K562 (cell line): ENCODE measurements around the gene TNFRSF18. TPM values are rescaled to one million over a fixed set of nuclear protein-coding genes. Genes with fewer than 3 reads are reported as not detected.

Experiments
- ATAC-seq: fragments of 200-7000 bp; cut with Tn5 transposase; 3 replicates; pipeline ENCODE4 v1.9.1; 2020; ENCODE audit warnings: moderate library complexity
- BruUV-seq: library from RNA; stranded (reverse); fragments of 400-500 nt; replicated peaks from 2 replicates; lab custom pipeline; 2021; lab: Mats Ljungman, UMichigan
- CTCF ChIA-PET: fragments of 300-600 bp; formaldehyde crosslinking; extraction: SDS; loops from one replicate; lab custom pipeline; 2021; ENCODE audit warnings: low intra/inter-chr PET ratio; lab: Yijun Ruan, JAX
- POLR2A ChIA-PET: fragments of 300-600, 350-650 bp; sonication (Branson Sonifier 250); formaldehyde crosslinking; extraction: SDS; loops from one replicate; lab custom pipeline; 2021; ENCODE audit warnings: antibody characterized with exemption, inconsistent platforms; lab: Yijun Ruan, JAX
- DNase-seq, 4 experiments: peaks; one replicate each; pipeline versions ENCODE4 v3.0.0 to v3.0.0-alpha.2; 2011 to 2018; ENCODE audit warnings: low spot score in 3 of 4, mixed read lengths in 3 of 4; ENCODE audit errors: extremely low read depth in 1 of 4
- FAIRE-seq: peaks from 2 replicates; lab custom pipeline; 2011; peaks lifted over from hg19 to GRCh38; lab: Jason Lieb, UNC
- H2AFZ ChIP-seq: 2 replicates; pipeline ENCODE4 v1.6.0; 2011; ENCODE audit warnings: low read depth, low read length, control low read depth, inconsistent platforms
- H3K27ac ChIP-seq: fragments of 200-600 bp; 3 replicates; pipeline ENCODE4 v1.8.0; 2011; ENCODE audit warnings: low read depth, mild to moderate bottlenecking, control low read depth, inconsistent platforms, low read length, moderate library complexity, mixed read lengths; ENCODE audit errors: extremely low read depth
- H3K27me3 ChIP-seq, 2 experiments: fragments of 300-600 bp in 1 of 2; 2 replicates in 1 of 2; 3 replicates in 1 of 2; pipeline versions ENCODE4 v1.6.0 to v1.8.0; 2011; ENCODE audit warnings: inconsistent platforms in 2 of 2, low read length in 2 of 2, mild to moderate bottlenecking in 1 of 2, mixed read lengths in 1 of 2, moderate library complexity in 1 of 2; ENCODE audit not compliant: control insufficient read depth in 2 of 2, insufficient read depth in 2 of 2
- H3K36me3 ChIP-seq: fragments of 300-600 bp; 3 replicates; pipeline ENCODE4 v1.8.0; 2011; ENCODE audit warnings: mild to moderate bottlenecking, low read length, inconsistent platforms; ENCODE audit not compliant: control insufficient read depth, insufficient read depth
- H3K4me1 ChIP-seq, 2 experiments: fragments of 200-600 bp in 1 of 2; replicated peaks in 1 of 2; 2 replicates in 1 of 2; 3 replicates in 1 of 2; pipeline versions ENCODE4 v1.5.1 to v1.8.0; 2011; ENCODE audit warnings: inconsistent platforms in 2 of 2, low read length in 2 of 2, mild to moderate bottlenecking in 1 of 2, mixed read lengths in 1 of 2, moderate library complexity in 1 of 2; ENCODE audit not compliant: control insufficient read depth in 2 of 2, insufficient read depth in 2 of 2
- H3K4me2 ChIP-seq: 2 replicates; pipeline ENCODE4 v1.6.1; 2011; ENCODE audit warnings: low read length, control low read depth, inconsistent platforms, mixed read lengths; ENCODE audit not compliant: insufficient read depth
- H3K4me3 ChIP-seq: fragments of 200-600 bp; sonication (generic), shearing (Covaris generic); 2 replicates; pipeline ENCODE4 v1.5.1; 2016; ENCODE audit warnings: control low read depth, inconsistent platforms
- H3K79me2 ChIP-seq: fragments of 200-600 bp; 3 replicates; pipeline ENCODE4 v1.8.0; 2011; ENCODE audit warnings: low read length, inconsistent platforms; ENCODE audit not compliant: control insufficient read depth, insufficient read depth
- H3K9ac ChIP-seq, 2 experiments: 2 replicates each; pipeline versions ENCODE4 v1.6.0 to v1.6.1; 2011; ENCODE audit warnings: low read depth in 2 of 2, low read length in 2 of 2, control low read depth in 1 of 2, inconsistent platforms in 1 of 2, mild to moderate bottlenecking in 1 of 2, mixed read lengths in 1 of 2; ENCODE audit not compliant: insufficient read depth in 1 of 2
- H3K9me1 ChIP-seq: one replicate; pipeline ENCODE4 v1.6.0; 2011; ENCODE audit warnings: inconsistent platforms, mild to moderate bottlenecking, low read length, moderate library complexity; ENCODE audit not compliant: control insufficient read depth, insufficient read depth
- H3K9me3 ChIP-seq: replicated peaks from 2 replicates; pipeline ENCODE4 v1.5.1; 2011; ENCODE audit warnings: low read depth, low read length, inconsistent platforms; ENCODE audit not compliant: control insufficient read depth, insufficient read depth
- H4K20me1 ChIP-seq: replicated peaks from 2 replicates; pipeline ENCODE4 v1.6.1; 2011; ENCODE audit warnings: low read length, inconsistent platforms, mixed read lengths; ENCODE audit not compliant: control insufficient read depth, insufficient read depth
- ARID1B ChIP-seq: fragments of 450-650 bp; IDR thresholded peaks from 2 replicates; pipeline ENCODE4 v1.6.1; 2016; ENCODE audit warnings: antibody characterized with exemption, mild to moderate bottlenecking, inconsistent platforms
- BRCA1 ChIP-seq, 2 experiments: fragments of 450-650 bp in 1 of 2; sonication (generic) in 1 of 2; formaldehyde crosslinking in 1 of 2; IDR thresholded peaks; 2 replicates each; pipeline versions ENCODE4 v1.5.0 to v1.6.1; 2017 to 2020; ENCODE audit warnings: mild to moderate bottlenecking in 1 of 2, missing genetic modification reagents in 1 of 2
- BRD4 ChIP-seq: fragments of 200-600 bp; sonication (generic); IDR thresholded peaks from 2 replicates; pipeline ENCODE4 v1.6.1; 2017; ENCODE audit warnings: inconsistent platforms
- JUNB ChIP-seq: fragments of 450-650 bp; formaldehyde crosslinking; conservative IDR thresholded peaks from 2 replicates; pipeline ENCODE4 v1.4.0; 2020; ENCODE audit warnings: mild to moderate bottlenecking
- MAFF ChIP-seq: IDR thresholded peaks from 2 replicates; pipeline ENCODE4 v1.6.1; 2012; ENCODE audit warnings: low read length, improper control_type of control experiment
- MAX ChIP-seq: sonication (generic); formaldehyde crosslinking; IDR thresholded peaks from 2 replicates; pipeline ENCODE4 v1.9.0; 2022; ENCODE audit warnings: mild to moderate bottlenecking, missing genetic modification reagents
- NCOA4 ChIP-seq: fragments of 450-650 bp; IDR thresholded peaks from 2 replicates; pipeline ENCODE4 v1.6.1; 2018; ENCODE audit warnings: mild to moderate bottlenecking; ENCODE audit not compliant: partially characterized antibody
- NFYB ChIP-seq: IDR thresholded peaks from 2 replicates; pipeline ENCODE4 v1.6.1; 2011; ENCODE audit warnings: mild to moderate bottlenecking, moderate library complexity; ENCODE audit not compliant: insufficient read length; ENCODE audit errors: extremely low read depth
- POLR2G ChIP-seq: fragments of 200-400 bp; formaldehyde crosslinking; IDR thresholded peaks from 2 replicates; pipeline ENCODE4 v1.6.1; 2017; ENCODE audit warnings: low read depth, mild to moderate bottlenecking, antibody characterized with exemption, low read length, moderate library complexity
- RBFOX2 ChIP-seq: fragments of 200-400 bp; formaldehyde crosslinking; IDR thresholded peaks from 2 replicates; pipeline ENCODE4 v1.6.1; 2017; ENCODE audit warnings: low read depth, mild to moderate bottlenecking, low read length, moderate library complexity
- RHOXF2B ChIP-seq: fragments of 250-450 bp; sonication (Bioruptor Pico); conservative IDR thresholded peaks from 2 replicates; pipeline ENCODE4 v1.5.1; 2021
- SFPQ ChIP-seq: fragments of 200-400 bp; formaldehyde crosslinking; IDR thresholded peaks from 2 replicates; pipeline ENCODE4 v1.6.1; 2017; ENCODE audit warnings: mild to moderate bottlenecking, low read depth, low read length, moderate library complexity
- SNAPC5 ChIP-seq: fragments of 250-450 bp; sonication (Bioruptor Pico); IDR thresholded peaks from 2 replicates; pipeline ENCODE4 v1.8.0; 2021; ENCODE audit warnings: moderate library complexity, mild to moderate bottlenecking, inconsistent platforms
- TCFL5 ChIP-seq: fragments of 250-450 bp; sonication (Bioruptor Pico); conservative IDR thresholded peaks from 2 replicates; pipeline ENCODE4 v1.6.1; 2021; ENCODE audit warnings: mild to moderate bottlenecking, moderate library complexity, matching md5 sums
- ZNF121 ChIP-seq: sonication (generic); formaldehyde crosslinking; conservative IDR thresholded peaks from 2 replicates; pipeline ENCODE4 v1.8.0; 2022; ENCODE audit warnings: missing genetic modification reagents
- ZNF174 ChIP-seq: fragments of 250-450 bp; sonication (Bioruptor Pico); IDR thresholded peaks from 2 replicates; pipeline ENCODE4 v1.4.0; 2020; ENCODE audit warnings: mild to moderate bottlenecking
- ZNF589 ChIP-seq: fragments of 200-800 bp; sonication (Bioruptor generic); IDR thresholded peaks from 2 replicates; pipeline ENCODE4 v1.6.1; 2016; ENCODE audit warnings: low read depth, missing genetic modification characterization, missing compliant biosample characterization
- WGBS: fragments of 100-300 bp; shearing (Covaris generic); methylation state at CpG from one replicate; pipeline ENCODE4 v1.1.6; 2016; ENCODE audit warnings: low coverage, mixed read lengths; ENCODE audit not compliant: insufficient coverage; ENCODE audit errors: missing lambda C conversion rate; 5-methylcytosine and 5-hydroxymethylcytosine counted together
- in situ Hi-C: fragments of 300-500 bp; cut with MboI; formaldehyde crosslinking; loops from 4 replicates; pipeline ENCODE4 v1.15.0; 2018; ENCODE audit warnings: inconsistent platforms, mixed read lengths
- intact Hi-C: fragments of 100-400 bp; cut with micrococcal nuclease; formaldehyde crosslinking; loops from 2 replicates; pipeline ENCODE4 v1.14.2; 2022
- polyA plus RNA-seq, 8 experiments: library from polyadenylated mRNA; depleted of rRNA in 4 of 8; stranded (reverse) in 5 of 8; unstranded in 3 of 8; fragments of >200 nt; fragmentation: Nextera tagmentation in 2 of 8; fragmentation: Illumina TruSeq in 1 of 8; extraction: Ambion mirVana in 2 of 8; extraction: Trizol in 1 of 8; gene quantifications; 2 replicates each; pipeline versions ENCODE4 v1.2.1 to v1.2.3, GENCODE V29; 2011 to 2014; ENCODE audit warnings: inconsistent platforms in 1 of 8, missing spikeins in 1 of 8
- total RNA-seq, 7 experiments: library from RNA; depleted of rRNA in 6 of 7; stranded (reverse); fragments of >200 nt in 6 of 7; fragmentation: Illumina TruSeq in 2 of 7; extraction: Trizol in 2 of 7; gene quantifications; 2 replicates each; pipeline versions ENCODE4 v1.2.1 to v1.2.3, GENCODE V29; 2011 to 2021; ENCODE audit warnings: low replicate concordance in 1 of 7

The TNFRSF18 gene
- total and polyA plus RNA-seq, 9 of the 15 experiments (the other 6 are each of a cell fraction or from before 2014, with no cell fraction given): 0.24 to 0.27 TPM; not detected in 7

- POLR2A ChIA-PET: interaction anchor here (1.2 kb wide), 1 partner anchor 10 kb away, joined by 3 read pairs; no protein-coding TSS in a partner anchor
- ATAC-seq: no peak
- intact Hi-C loops: no loop called here
These were observed 16.9 kb upstream of the TNFRSF18 start for GRCh38 chr1:1223321-1223720.

More at GRCh38 chr1:1223321-1223720, 16.9 kb upstream of the TNFRSF18 start:
- H3K27ac ChIP-seq: no peak overlapping the region
- no peak overlapping the region for H3K4me2 ChIP-seq
- no TSS peak for BruUV-seq
- no peaks in the 10 kb centered on the region for H3K9me1 ChIP-seq
- CTCF ChIA-PET: no interaction called here
- no peaks in the 10 kb centered on the region for H3K9me3 ChIP-seq
- H3K79me2 ChIP-seq: peaks cover 43% of the 10 kb centered on the region
- peaks cover 0 to 63% of the 10 kb centered on the region in 2 experiments; a peak in 1 of 5 replicates for H3K4me1 ChIP-seq
- no peak overlapping the region for H3K4me3 ChIP-seq
- no peak overlapping the region for H3K9ac ChIP-seq
- FAIRE-seq: no peak
- 100% methylated on average over 13 of the region's 15 CpGs for WGBS
- TF ChIP-seq TCFL5 (CRISPR knock-in tag): no peak
- no peak for TF ChIP-seq MAX
- TF ChIP-seq ZNF174 (CRISPR knock-in tag): no peak
- no peak for TF ChIP-seq SNAPC5
- TF ChIP-seq JUNB (CRISPR knock-in tag): no peak
- TF ChIP-seq ARID1B: no peak
- TF ChIP-seq POLR2G: peak; percentile 51; the same call in 1 of the 2 replicates
- TF ChIP-seq MAFF: no peak
- TF ChIP-seq RBFOX2: peak; percentile 34; the same call in 1 of the 2 replicates
- TF ChIP-seq RHOXF2B (CRISPR knock-in tag): no peak
- no peak for TF ChIP-seq SFPQ
- no peak for TF ChIP-seq ZNF589 (CRISPR knock-in tag)
- no peak for TF ChIP-seq BRCA1 (IDR thresholded peaks at IDR 0.05)
- 0 out of 2 replicates have a peak, but pooled peaks have one; percentile 24 for TF ChIP-seq BRCA1 (CRISPR knock-in tag; IDR thresholded peaks at IDR 0.05)
- peak; percentile 73 for TF ChIP-seq ZNF121 (CRISPR knock-in tag)
- TF ChIP-seq BRD4: no peak
- no peak for TF ChIP-seq NFYB
- TF ChIP-seq NCOA4: no peak
- no peak for DNase-seq
- peaks cover 97% of the 10 kb centered on the region; the same call in 2 of the 3 replicates for H3K36me3 ChIP-seq
- peaks cover 9% of the 10 kb centered on the region; the same call in 1 of the 2 replicates for H4K20me1 ChIP-seq
- H3K27me3 ChIP-seq: no peaks in the 10 kb centered on the region
- in situ Hi-C loops: no loop called here
- no peak overlapping the region for H2AFZ ChIP-seq
